Muscle layer of colon (tissue), 2 donors: ENCODE data around the gene DCDC2.
"Not testable (repeated sequence)": the region's sequence is repeated elsewhere in the genome, so short reads cannot be mapped to it uniquely, and the experiment has no call there.

Experiments used
- H3K27ac ChIP-seq: one replicate; pipeline ENCODE4 v1.7.0; 2013; ENCODE audit warnings: low read depth, mild to moderate bottlenecking, low read length, moderate library complexity
- H3K27me3 ChIP-seq, 2 donors: one replicate each; pipeline ENCODE4 v1.7.0; 2013; ENCODE audit warnings: low read length in 2 of 2, mild to moderate bottlenecking in 2 of 2; ENCODE audit not compliant: insufficient read depth in 2 of 2, control insufficient read depth in 1 of 2
- H3K36me3 ChIP-seq: one replicate; pipeline ENCODE4 v1.7.0; 2013; ENCODE audit warnings: mild to moderate bottlenecking, low read length; ENCODE audit not compliant: insufficient read depth
- H3K4me1 ChIP-seq: one replicate; pipeline ENCODE4 v1.7.0; 2013; ENCODE audit warnings: mild to moderate bottlenecking, low read length; ENCODE audit not compliant: insufficient read depth
- H3K4me3 ChIP-seq, 2 donors: one replicate each; pipeline ENCODE4 v1.7.0; 2013; ENCODE audit warnings: low read length in 2 of 2, low read depth in 1 of 2, mild to moderate bottlenecking in 1 of 2, moderate library complexity in 1 of 2
- H3K9ac ChIP-seq: one replicate; pipeline ENCODE4 v1.7.0; 2013; ENCODE audit warnings: low read length
- H3K9me3 ChIP-seq: one replicate; pipeline ENCODE4 v1.7.0; 2013; ENCODE audit warnings: mild to moderate bottlenecking, low read length
- donor health status: abdominal sarcoma.
- donor health status: Adenocarcinoma of cecum.

DCDC2 gene

DNA sequence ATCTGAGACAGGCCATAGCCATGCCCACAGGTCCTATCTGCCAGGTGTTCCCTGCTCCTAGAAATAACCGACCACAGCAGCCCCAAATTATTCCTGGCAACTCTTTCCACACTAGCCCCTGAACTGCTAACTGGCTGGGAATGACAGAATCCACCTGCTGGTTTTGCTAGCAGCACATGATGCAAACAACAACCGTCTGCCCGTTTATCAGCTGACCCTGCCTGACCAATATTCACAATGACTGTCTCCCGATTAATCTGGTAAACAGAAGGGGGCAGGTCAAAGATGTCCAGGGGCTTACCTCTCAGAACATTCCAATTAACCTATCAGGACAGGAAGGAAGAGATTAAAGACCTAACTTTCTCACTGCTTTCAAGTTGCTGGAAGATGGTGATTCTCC, 130.3 kb downstream of the DCDC2 start:
- Histone ChIP-seq H3K9me3 (no peaks in the 10 kb centered on the region), H3K9ac (no peak overlapping the region), H3K4me3 (no peak overlapping the region), H3K27ac (no peak overlapping the region), H3K4me1 (no peaks in the 10 kb centered on the region), H3K27me3 (no peaks in the 10 kb centered on the region), H3K36me3 (no peaks in the 10 kb centered on the region)

DNA sequence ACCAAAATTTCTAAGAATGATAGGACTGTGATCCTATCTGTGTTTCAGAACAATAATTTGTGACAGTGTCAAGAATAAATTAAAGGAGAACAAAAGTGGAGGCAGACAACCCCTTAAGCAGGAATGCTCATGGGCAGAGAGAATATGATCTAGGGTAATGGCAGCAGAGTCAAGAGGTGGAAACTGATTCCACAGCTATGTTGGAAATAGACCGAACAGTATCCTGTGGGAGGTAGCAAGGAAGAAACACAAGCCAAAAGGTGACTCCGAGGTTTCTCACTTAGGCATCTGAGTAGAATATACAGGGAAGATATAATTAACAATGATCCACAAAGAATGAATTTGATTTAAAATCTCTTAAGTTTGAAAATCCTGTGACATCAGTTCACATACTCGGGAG, 131.3 kb downstream of the DCDC2 start:
- Histone ChIP-seq H3K4me3 (no peak overlapping the region), H3K36me3 (no peaks in the 10 kb centered on the region), H3K27ac (no peak overlapping the region), H3K4me1 (no peaks in the 10 kb centered on the region), H3K9me3 (no peaks in the 10 kb centered on the region), H3K9ac (no peak overlapping the region), H3K27me3 (no peaks in the 10 kb centered on the region)

- Histone ChIP-seq H3K9me3 (no peaks in the 10 kb centered on the region), H3K4me3 (no peak overlapping the region), H3K27me3 (no peaks in the 10 kb centered on the region), H3K27ac (no peak overlapping the region), H3K9ac (no peak overlapping the region), H3K4me1 (no peaks in the 10 kb centered on the region), H3K36me3 (no peaks in the 10 kb centered on the region)
Observed at GRCh38 chr6:24225838-24226237, 132.0 kb downstream of the DCDC2 start.

DNA sequence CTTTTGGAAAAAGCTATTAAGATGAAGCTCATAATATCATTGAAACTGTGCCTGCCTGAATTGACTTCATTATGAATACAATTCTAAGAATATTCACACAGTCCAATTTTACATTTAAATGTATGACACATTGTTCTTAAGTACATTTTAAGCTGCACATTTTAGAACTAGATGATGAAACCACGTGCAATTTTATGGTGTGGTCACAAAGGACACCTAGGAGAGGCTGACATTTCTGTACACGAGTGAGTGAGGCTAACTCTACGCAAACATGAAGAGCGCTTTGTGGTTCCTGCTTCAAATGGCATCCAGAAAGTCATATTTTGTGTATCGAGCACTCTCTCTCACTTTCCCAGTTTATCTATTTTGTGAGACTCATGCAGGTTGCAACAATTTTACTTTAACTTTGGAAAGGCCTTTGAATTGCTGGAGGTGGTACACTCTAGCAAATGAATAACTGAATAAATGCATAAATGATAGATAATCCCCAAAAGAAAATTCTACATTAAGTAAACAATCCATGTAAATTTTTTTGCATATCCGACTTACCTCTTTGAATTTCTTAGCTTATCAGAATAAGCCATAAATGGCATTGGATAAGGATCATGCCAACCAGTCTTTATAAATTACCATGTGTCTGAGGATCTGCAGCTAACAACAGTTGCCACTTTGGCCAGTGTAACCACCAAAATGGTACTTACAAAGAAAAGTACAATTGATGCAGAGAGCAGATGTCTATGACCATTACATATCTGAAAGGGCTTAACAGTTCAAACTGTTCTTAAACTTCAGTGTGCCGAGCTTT, 134.5 kb downstream of the DCDC2 start:
- Histone ChIP-seq H3K27me3 (no peaks in the 10 kb centered on the region), H3K4me3 (no peak overlapping the region), H3K9ac (no peak overlapping the region), H3K27ac (no peak overlapping the region), H3K36me3 (no peaks in the 10 kb centered on the region), H3K9me3 (no peaks in the 10 kb centered on the region), H3K4me1 (no peaks in the 10 kb centered on the region)

DNA sequence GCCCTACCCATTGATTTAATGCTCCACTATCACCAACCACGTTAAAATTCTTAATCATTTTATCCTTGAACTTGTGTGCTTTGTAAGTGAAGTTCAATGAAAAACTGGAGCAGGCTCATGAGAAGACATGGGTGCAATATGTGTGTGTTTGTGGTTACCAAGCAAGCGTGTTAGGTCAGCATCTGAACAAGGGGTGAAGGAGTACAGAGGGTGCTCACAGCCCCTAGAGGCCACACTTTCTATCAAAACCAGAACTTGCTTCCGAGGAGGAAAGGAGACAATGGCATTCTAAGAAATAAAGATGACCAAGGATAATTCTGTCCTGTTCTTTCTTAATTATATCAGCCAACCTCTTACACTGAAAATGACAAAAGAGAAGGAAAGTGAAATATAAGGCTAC, 138.2 kb downstream of the DCDC2 start:
- H3K9ac ChIP-seq: no peak overlapping the region

DNA sequence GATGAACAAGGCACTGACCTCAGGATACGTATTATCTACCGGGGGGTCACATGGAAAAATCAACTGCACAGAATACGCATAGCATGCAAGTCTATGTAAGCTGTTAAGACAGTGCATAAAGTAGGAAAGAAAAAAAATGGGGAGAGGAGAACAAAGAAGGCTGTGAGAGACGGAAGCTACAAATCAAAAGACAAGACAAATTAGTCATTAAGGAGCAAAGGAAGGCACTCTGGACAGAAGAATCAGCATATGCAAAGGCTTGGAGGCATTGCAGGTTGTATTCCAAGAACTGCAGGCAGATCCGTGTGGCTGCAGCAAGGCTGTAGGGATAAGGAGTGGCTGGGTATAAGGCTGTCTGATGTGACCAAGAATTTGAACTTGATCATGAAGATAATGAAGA, 142.9 kb downstream of the DCDC2 start:
- H3K4me3 ChIP-seq: no peak overlapping the region
- no peak overlapping the region for H3K9ac ChIP-seq
- no peaks in the 10 kb centered on the region for H3K9me3 ChIP-seq
- no peak overlapping the region for H3K27ac ChIP-seq
- no peaks in the 10 kb centered on the region for H3K36me3 ChIP-seq
- H3K4me1 ChIP-seq: no peaks in the 10 kb centered on the region
- no peaks in the 10 kb centered on the region for H3K27me3 ChIP-seq

More for the DNA sequence above, 138.2 kb downstream of the DCDC2 start:
- Histone ChIP-seq H3K36me3 (no peaks in the 10 kb centered on the region), H3K4me1 (no peaks in the 10 kb centered on the region), H3K9me3 (no peaks in the 10 kb centered on the region), H3K27ac (no peak overlapping the region), H3K4me3 (no peak overlapping the region), H3K27me3 (no peaks in the 10 kb centered on the region)

- Histone ChIP-seq H3K9me3 (no peaks in the 10 kb centered on the region), H3K27ac (no peak overlapping the region), H3K27me3 (no peaks in the 10 kb centered on the region), H3K9ac (no peak overlapping the region), H3K36me3 (no peaks in the 10 kb centered on the region), H3K4me3 (no peak overlapping the region), H3K4me1 (no peaks in the 10 kb centered on the region)
Observed at GRCh38 chr6:24207413-24207812, 150.4 kb downstream of the DCDC2 start.

DNA sequence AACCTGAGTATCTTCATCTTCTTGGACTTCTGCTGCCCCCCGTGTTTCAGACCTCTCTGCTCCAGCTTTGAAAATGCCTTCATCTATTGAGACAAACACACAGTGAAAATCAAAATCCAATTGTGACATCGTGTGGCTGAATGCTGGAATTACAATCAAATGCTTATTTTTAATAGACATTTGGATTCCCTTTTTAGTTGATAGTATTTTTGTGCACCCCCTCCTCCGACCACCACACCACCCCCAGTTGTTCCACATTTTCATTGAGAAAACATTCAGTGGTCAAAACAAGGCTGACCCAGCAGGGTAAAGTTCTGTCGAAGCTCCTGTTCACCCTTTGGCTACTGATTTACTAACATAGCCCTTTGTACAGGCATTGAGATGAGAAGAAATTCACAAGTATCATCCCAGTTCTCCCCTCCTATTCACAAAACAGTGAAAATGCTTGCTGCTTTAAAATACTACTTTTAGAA, 152.8 kb downstream of the DCDC2 start:
- Histone ChIP-seq H3K9ac (no peak overlapping the region), H3K4me3 (no peak overlapping the region), H3K9me3 (no peaks in the 10 kb centered on the region), H3K27me3 (no peaks in the 10 kb centered on the region), H3K27ac (no peak overlapping the region), H3K36me3 (no peaks in the 10 kb centered on the region), H3K4me1 (no peaks in the 10 kb centered on the region)

DNA sequence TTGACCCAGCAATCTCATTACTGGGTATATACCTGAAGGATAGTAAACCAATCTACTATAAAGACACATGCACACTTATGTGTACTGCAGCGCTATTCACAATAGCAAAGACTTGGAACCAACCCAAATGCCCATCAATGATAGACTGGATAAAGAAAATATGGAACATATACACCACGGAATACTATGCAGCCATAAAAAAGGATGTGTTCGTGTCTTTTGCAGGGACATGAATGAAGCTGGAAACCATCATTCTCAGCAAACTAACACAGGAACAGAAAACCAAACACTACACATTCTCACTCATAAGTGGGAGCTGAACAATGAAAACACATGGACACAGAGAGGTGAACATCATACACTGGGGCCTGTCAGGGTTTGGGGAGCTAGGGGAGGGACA, 153.7 kb downstream of the DCDC2 start:
- H3K4me1 ChIP-seq, H3K27ac ChIP-seq, H3K4me3 ChIP-seq, H3K9ac ChIP-seq, H3K27me3 ChIP-seq, H3K36me3 ChIP-seq, H3K9me3 ChIP-seq: not testable (repeated sequence)

DNA sequence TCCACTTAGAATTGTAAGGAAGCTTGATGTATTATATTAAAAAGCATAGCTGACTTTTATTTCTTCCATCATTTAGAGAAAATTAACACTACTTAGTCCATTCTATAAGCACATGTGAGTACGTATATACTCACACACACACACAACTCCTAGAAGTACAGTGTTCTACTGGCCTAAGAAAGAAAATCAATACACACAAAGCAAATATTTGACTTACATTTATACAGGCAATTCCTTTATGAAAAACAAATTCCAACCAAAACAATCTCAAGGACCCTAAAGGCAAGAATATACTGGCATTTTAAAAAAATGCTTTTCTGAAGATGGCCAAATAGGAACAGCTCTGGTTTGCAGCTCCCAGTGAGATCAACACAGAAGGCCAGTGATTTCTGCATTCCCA, 160.0 kb downstream of the DCDC2 start:
- H3K9me3 ChIP-seq: no peaks in the 10 kb centered on the region
- H3K4me1 ChIP-seq: no peaks in the 10 kb centered on the region
- no peak overlapping the region for H3K4me3 ChIP-seq
- no peak overlapping the region for H3K9ac ChIP-seq
- no peaks in the 10 kb centered on the region for H3K27me3 ChIP-seq
- no peaks in the 10 kb centered on the region for H3K36me3 ChIP-seq
- no peak overlapping the region for H3K27ac ChIP-seq

- H3K4me3 ChIP-seq: no peak overlapping the region
- no peak overlapping the region for H3K27ac ChIP-seq
- H3K4me1 ChIP-seq: no peaks in the 10 kb centered on the region
- no peaks in the 10 kb centered on the region for H3K9me3 ChIP-seq
- H3K36me3 ChIP-seq: no peaks in the 10 kb centered on the region
- no peak overlapping the region for H3K9ac ChIP-seq
- no peaks in the 10 kb centered on the region for H3K27me3 ChIP-seq
Observed at GRCh38 chr6:24195836-24196597, 161.8 kb downstream of the DCDC2 start.
